SK-N-SH (cell line): Measurements from ENCODE around the gene ARHGEF19. TPM values are rescaled to one million over a fixed set of nuclear protein-coding genes. Genes with fewer than 3 reads are reported as not detected.

Source experiments
- CTCF ChIA-PET: fragments of 300-600, 350-600 bp; formaldehyde crosslinking; extraction: SDS; loops from one replicate; lab custom pipeline; 2021; lab: Yijun Ruan, JAX
- POLR2A ChIA-PET: fragments of 350-600 bp; sonication (Branson Sonifier 250); formaldehyde crosslinking; extraction: SDS; loops from one replicate; lab custom pipeline; 2020; ENCODE audit warnings: antibody characterized with exemption, inconsistent platforms; lab: Yijun Ruan, JAX
- DNase-seq: peaks from one replicate; pipeline ENCODE4 v3.0.0; 2012
- H2AFZ ChIP-seq: fragments of 200-600 bp; sonication (generic); 2 replicates; pipeline ENCODE4 v1.8.1; 2016; ENCODE audit warnings: antibody characterized with exemption, mild to moderate bottlenecking, low read depth
- H3F3A ChIP-seq: fragments of 200-600 bp; sonication (generic); replicated peaks from 2 replicates; pipeline ENCODE3; 2016; ENCODE audit warnings: antibody characterized with exemption, mild to moderate bottlenecking; ENCODE audit not compliant: insufficient read depth
- H3K27ac ChIP-seq, 2 experiments: fragments of 200-500 bp in 1 of 2; fragments of 200-600 bp in 1 of 2; sonication (Bioruptor generic) in 1 of 2; sonication (generic), shearing (Covaris generic) in 1 of 2; 2 replicates each; pipeline versions ENCODE4 v1.5.1 to v1.6.1; 2014 to 2016; ENCODE audit warnings: low read depth in 2 of 2, inconsistent platforms in 1 of 2, low read length in 1 of 2, mild to moderate bottlenecking in 1 of 2, mixed read lengths in 1 of 2
- H3K27me3 ChIP-seq: fragments of 200-600 bp; sonication (generic), shearing (Covaris generic); 2 replicates; pipeline ENCODE4 v1.6.1; 2016; ENCODE audit warnings: mixed run types; ENCODE audit not compliant: insufficient read depth
- H3K36me3 ChIP-seq, 2 experiments: fragments of 200-500 bp in 1 of 2; fragments of 200-600 bp in 1 of 2; sonication (Bioruptor generic) in 1 of 2; sonication (generic) in 1 of 2; replicated peaks in 1 of 2; 2 replicates each; pipeline versions ENCODE3 to v1.5.1; 2014 to 2016; ENCODE audit warnings: low read length in 1 of 2, mild to moderate bottlenecking in 1 of 2; ENCODE audit not compliant: insufficient read depth in 2 of 2, control insufficient read depth in 1 of 2
- H3K4me1 ChIP-seq, 2 experiments: fragments of 200-500 bp in 1 of 2; fragments of 200-600 bp in 1 of 2; sonication (Bioruptor generic) in 1 of 2; sonication (generic), shearing (Covaris generic) in 1 of 2; 2 replicates each; pipeline versions ENCODE4 v1.5.1 to v1.6.1; 2014 to 2016; ENCODE audit warnings: low read depth in 1 of 2, low read length in 1 of 2, mixed run types in 1 of 2; ENCODE audit not compliant: insufficient read depth in 2 of 2, control insufficient read depth in 1 of 2
- H3K4me2 ChIP-seq: fragments of 200-600 bp; sonication (generic), shearing (Covaris generic); 2 replicates; pipeline ENCODE4 v1.6.1; 2017; ENCODE audit warnings: mixed run types
- H3K4me3 ChIP-seq, 2 experiments: fragments of 200-500 bp in 1 of 2; fragments of 200-600 bp in 1 of 2; sonication (Bioruptor generic) in 1 of 2; sonication (generic), shearing (Covaris generic) in 1 of 2; 2 replicates each; pipeline versions ENCODE4 v1.5.1 to v1.8.1; 2014 to 2016; ENCODE audit warnings: low read depth in 2 of 2, inconsistent platforms in 1 of 2, low read length in 1 of 2, mild to moderate bottlenecking in 1 of 2, mixed read lengths in 1 of 2, moderate library complexity in 1 of 2
- H3K79me2 ChIP-seq: fragments of 200-600 bp; sonication (generic); 2 replicates; pipeline ENCODE4 v1.8.1; 2017; ENCODE audit warnings: mild to moderate bottlenecking; ENCODE audit not compliant: insufficient read depth
- H3K9ac ChIP-seq: fragments of 200-600 bp; sonication (generic); 2 replicates; pipeline ENCODE4 v1.6.1; 2017; ENCODE audit warnings: mixed run types
- H3K9me2 ChIP-seq: fragments of 200-600 bp; sonication (generic); 2 replicates; pipeline ENCODE4 v1.6.1; 2017; ENCODE audit warnings: mixed run types
- H3K9me3 ChIP-seq: fragments of 200-600 bp; sonication (generic); 2 replicates; pipeline ENCODE4 v1.6.1; 2017; ENCODE audit warnings: mixed run types, mild to moderate bottlenecking, moderate library complexity
- H4K20me1 ChIP-seq: fragments of 200-600 bp; sonication (generic); 2 replicates; pipeline ENCODE4 v1.6.1; 2017; ENCODE audit warnings: mild to moderate bottlenecking, mixed run types; ENCODE audit not compliant: insufficient read depth
- CHD2 ChIP-seq: fragments of 150-350 bp; IDR thresholded peaks from 2 replicates; pipeline ENCODE4 v1.6.1; 2018; ENCODE audit warnings: low read length; ENCODE audit not compliant: partially characterized antibody
- CTCF ChIP-seq: fragments of 200-600 bp; sonication (generic); IDR thresholded peaks from 2 replicates; pipeline ENCODE4 v1.6.1; 2017; ENCODE audit warnings: antibody characterized with exemption, mild to moderate bottlenecking, moderate library complexity
- EZH2phosphoT487 ChIP-seq: fragments of 200-600 bp; sonication (generic); IDR thresholded peaks from 2 replicates; pipeline ENCODE4 v1.6.1; 2017; ENCODE audit warnings: low read depth, mixed run types, mild to moderate bottlenecking, antibody characterized with exemption, moderate library complexity, borderline replicate concordance
- FOSL2 ChIP-seq: IDR thresholded peaks from 2 replicates; pipeline ENCODE4 v1.4.0; 2012; ENCODE audit warnings: low read depth, mild to moderate bottlenecking, moderate library complexity, borderline replicate concordance
- IRF3 ChIP-seq: fragments of 150-350 bp; IDR thresholded peaks from 2 replicates; pipeline ENCODE4 v1.6.1; 2016; ENCODE audit warnings: mild to moderate bottlenecking, low read depth, low read length
- NFIC ChIP-seq: IDR thresholded peaks from 2 replicates; pipeline ENCODE4 v1.4.0; 2012; ENCODE audit warnings: borderline replicate concordance
- REST ChIP-seq: IDR thresholded peaks from 2 replicates; pipeline ENCODE4 v1.6.1; 2012; ENCODE audit warnings: mild to moderate bottlenecking, low read depth, low read length, moderate library complexity
- RXRA ChIP-seq: IDR thresholded peaks from 2 replicates; pipeline ENCODE4 v1.4.0; 2012; ENCODE audit warnings: low read depth, mild to moderate bottlenecking, borderline replicate concordance
- WGBS: methylation state at CpG from one replicate; pipeline ENCODE4 v1.1.6; 2017; ENCODE audit warnings: low lambda C conversion rate; 5-methylcytosine and 5-hydroxymethylcytosine counted together
- polyA plus RNA-seq, 3 experiments: library from polyadenylated mRNA; depleted of rRNA; stranded (reverse); fragments of >200 nt; gene quantifications; 2 replicates each; pipeline ENCODE4 v1.2.3, GENCODE V29; 2012

Gene ARHGEF19
- polyA plus RNA-seq, 1 of the 3 experiments (the other 2 are of a cell fraction) = 11.5 TPM

- H3K4me1 ChIP-seq = peaks cover 32 to 39% of the 10 kb centered on the region in 2 experiments; a peak in 3 of 4 replicates
- H3K9ac ChIP-seq = no peak overlapping the region
- H3K9me3 ChIP-seq = no peaks in the 10 kb centered on the region
- no peaks in the 10 kb centered on the region for H3K27me3 ChIP-seq
- H3K27ac ChIP-seq = no peak overlapping the region
- H3K4me2 ChIP-seq = no peak overlapping the region
- H3K36me3 ChIP-seq = no peaks in the 10 kb centered on the region
- CTCF ChIA-PET = interaction anchor here (1.3 to 1.6 kb wide), 2 partner anchors 15 to 93 kb away, joined by 5 to 7 read pairs; no protein-coding TSS in a partner anchor
- H3K4me3 ChIP-seq = no peak overlapping the region
- no peaks in the 10 kb centered on the region for H3K79me2 ChIP-seq
- no peak for DNase-seq
- H4K20me1 ChIP-seq = no peaks in the 10 kb centered on the region
- H3F3A ChIP-seq = peaks cover 17% of the 10 kb centered on the region
- H3K9me2 ChIP-seq = no peaks in the 10 kb centered on the region
- POLR2A ChIA-PET = no interaction called here
- TF ChIP-seq CTCF (no peak), FOSL2 (no peak), IRF3 (no peak), NFIC (no peak), RXRA (no peak), REST (no peak), CHD2 (no peak), EZH2phosphoT487 (no peak)
- TF ChIP-seq, all 33 proteins: peak for 0
- H2AFZ ChIP-seq = no peak overlapping the region
- 94% methylated on average over 14 of the region's 15 CpGs for WGBS
Measured at GRCh38 chr1:16172218-16172830, 40.1 kb downstream of the ARHGEF19 start.
